HG02759 (cell line): ENCODE measurements around the gene DUS2.

Experiments
- ATAC-seq: cut with Tn5 transposase; IDR thresholded peaks from one replicate; pipeline ENCODE4 v1.9.1; 2021; ENCODE audit warnings: mild to moderate bottlenecking, moderate library complexity; ENCODE audit not compliant: unreplicated experiment

Gene DUS2

DNA sequence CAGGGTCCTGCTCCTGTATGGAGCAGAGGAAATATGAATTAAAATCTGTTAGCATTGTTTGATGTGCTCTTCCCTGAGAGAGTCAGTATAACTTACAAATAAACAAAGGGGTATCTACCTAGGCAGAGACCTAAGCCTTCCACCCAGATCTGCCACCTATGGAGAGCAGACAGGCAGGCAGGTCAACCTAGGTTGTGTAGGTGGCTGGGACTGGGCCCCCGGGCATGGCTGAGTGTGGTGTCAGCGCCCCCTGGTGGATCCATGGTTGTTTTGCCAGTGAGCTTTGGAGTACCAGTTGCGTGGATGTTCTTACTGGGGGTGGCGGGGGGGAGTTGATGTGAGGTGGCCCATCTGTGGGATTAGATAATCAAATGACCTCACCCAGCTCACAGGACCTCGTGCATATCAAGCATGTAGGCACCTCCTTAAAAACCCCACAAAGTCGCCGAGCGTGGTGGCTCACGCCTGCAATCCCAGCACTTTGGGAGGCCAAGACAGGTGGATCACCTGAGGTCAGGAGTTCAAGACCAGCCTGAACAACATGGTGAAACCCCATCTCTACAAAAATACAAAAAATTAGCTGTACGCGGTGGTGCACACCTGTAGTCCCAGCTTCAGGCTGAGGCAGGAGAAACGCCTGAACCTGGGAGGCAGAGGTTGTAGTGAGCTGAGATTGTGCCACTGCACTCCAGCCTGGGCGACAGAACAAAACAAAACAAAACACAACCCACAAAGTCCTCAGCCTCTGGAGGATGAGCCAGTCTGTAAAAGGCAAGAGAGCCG is 17.6 kb downstream of the DUS2 start:
- ATAC-seq = peak; percentile 72

DNA sequence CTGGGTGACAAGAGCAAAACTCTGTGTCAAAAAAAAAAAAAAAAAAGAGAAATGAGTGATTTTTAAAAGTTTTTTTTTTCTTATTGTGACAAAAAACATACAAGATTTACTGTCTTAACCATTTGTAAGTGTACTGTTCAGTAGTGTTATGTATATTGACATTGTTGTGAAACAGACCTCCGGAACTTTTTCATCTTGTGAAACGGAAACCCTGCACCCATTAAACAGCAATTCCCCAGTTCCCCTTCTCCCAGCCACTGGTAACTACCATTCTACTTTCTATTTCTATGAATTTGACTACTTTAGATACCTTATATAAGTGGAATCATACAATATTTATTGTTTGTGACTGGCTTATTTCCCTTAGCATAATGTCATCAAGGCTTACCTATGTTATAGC is 18.7 kb downstream of the DUS2 start:
- ATAC-seq = no peak

DNA sequence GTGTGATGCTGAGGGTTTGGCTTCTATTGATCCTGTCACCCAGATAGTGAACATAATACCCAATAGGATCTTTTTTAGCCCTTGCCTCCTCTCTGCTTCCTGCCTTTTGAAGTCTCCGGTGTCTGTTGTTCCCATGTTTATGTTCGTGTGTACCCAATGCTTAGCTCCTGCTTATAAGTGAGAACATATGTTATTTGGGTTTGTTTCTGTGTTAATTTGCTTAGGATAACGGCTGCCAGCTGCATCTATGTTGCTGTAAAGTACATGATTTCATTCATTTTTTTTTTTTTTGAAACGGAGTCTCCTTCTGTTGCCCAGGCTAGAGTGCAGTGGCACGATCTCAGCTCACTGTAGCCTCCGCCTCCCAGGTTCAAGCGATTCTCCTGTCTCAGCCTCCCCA is 23.0 kb downstream of the DUS2 start:
- no peak for ATAC-seq

DNA sequence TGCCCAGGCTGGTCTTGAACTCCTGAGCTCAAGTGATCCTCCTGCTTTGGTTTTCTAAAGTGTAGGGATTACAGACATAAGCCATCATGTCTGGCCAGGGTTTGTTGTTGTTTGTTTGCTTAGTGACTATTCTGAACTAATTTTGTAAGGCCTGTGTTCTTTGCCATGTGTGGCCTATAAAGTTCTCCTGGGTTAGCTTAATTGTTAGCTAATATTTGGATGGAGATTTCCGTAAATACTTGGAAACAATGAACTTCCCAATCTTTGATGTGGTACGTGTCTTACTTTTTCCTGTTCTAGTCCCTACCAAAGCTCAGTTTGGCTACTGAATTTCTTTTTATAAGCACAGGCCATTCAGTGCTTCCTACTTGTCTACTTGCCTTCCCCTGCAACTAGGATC is 24.9 kb downstream of the DUS2 start:
- ATAC-seq = no peak

DNA sequence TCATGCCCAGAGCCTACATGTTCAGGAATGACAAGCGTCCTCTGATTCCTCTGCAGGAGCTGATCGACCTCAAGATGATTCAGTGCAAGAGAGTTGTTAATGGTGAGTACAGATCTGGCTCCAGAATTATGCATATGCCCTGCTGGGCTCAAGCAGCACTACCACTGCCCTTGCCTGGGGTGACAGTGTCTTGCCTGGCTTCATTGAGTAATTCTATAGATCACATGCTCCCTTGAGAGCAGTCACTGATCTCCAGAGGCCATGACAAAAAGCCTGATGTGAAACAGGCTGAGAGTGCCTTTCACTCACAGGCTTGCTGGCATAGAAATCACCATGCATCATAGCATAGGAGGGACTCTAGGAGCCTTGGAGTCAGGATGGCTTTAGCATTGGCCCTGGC is 26.4 kb downstream of the DUS2 start:
- ATAC-seq = no peak

DNA sequence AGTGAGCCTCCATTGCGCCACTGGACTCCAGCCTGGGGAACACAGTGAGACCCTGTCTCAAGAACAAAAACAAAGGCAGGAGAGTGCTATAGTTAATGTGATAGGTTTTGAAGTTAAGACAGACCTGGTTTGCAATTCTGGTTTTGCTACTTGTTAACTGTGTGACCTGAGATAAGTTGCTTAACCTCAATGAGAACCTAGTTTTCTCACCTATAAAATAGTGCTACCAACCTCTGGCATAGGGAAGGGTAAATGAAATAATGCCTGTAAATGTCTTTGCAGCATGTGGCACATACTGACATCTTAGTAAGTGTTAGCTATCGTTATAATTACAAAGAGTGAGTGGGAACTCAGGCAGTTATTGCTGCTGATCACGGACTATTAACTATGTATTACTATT is 32.3 kb downstream of the DUS2 start:
- no peak for ATAC-seq

DNA sequence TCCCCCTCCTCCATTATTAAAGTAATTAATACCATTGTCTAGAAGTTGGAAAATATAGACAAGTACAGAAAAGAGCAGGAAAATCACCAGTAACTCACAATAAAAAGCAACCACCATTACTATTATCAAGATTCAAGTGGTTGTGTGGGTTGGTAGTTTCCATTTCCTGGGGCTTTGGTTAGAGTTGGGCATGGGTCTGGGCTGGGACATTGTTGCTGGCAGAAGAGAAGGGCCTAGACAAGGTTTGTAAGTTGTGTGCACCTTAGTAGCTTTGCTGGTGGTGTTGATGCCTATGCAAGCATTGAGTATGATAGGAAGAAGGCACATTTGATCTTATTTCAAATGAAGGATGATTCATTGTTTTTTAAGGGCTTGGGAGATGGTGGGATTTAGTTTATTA is 36.7 kb downstream of the DUS2 start:
- no peak for ATAC-seq

DNA sequence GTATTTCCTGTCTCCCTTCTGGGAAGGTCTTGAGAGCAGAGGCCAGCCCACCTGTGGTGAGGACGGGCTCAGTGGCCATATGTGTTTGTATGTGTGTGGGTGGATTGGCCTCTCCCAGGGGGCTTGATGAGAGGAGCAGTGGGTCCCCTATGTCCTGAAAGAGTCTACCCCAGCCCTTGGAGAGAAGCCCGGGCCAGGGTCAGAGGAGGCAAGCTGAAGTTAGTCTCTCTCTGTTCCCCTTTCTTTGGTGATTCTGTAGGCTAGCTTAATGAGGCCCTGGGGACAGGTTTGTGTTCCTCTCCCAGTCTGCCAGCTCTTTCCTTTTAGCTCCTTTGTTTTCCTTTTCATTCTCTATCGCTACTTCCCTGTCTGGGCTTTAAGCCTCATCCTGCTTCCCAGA is 38.3 kb downstream of the DUS2 start:
- no peak for ATAC-seq

DNA sequence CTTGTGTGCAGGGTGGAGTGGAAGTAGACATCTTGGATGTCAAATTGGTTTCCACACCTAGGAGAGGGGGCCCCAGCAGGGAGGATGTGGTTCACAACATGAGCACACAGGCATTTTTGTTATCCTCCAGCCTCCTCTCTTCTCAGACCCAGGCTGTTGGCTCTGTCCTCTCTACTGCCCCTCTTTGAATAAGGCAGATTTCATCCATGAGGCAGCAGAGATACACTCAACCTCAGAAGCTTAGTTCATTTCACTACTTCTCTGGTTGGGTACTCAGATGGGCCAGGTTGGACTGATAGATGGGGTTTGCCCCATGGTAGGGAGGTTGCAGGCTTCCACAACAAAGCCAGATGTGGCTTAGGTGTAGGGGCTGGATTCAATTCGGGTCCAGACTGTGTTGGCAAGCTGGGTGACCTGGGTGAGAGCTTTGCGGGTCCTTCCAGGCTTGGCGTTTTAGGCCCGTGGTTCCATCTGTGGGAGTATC is 39.9 kb downstream of the DUS2 start:
- no peak for ATAC-seq

DNA sequence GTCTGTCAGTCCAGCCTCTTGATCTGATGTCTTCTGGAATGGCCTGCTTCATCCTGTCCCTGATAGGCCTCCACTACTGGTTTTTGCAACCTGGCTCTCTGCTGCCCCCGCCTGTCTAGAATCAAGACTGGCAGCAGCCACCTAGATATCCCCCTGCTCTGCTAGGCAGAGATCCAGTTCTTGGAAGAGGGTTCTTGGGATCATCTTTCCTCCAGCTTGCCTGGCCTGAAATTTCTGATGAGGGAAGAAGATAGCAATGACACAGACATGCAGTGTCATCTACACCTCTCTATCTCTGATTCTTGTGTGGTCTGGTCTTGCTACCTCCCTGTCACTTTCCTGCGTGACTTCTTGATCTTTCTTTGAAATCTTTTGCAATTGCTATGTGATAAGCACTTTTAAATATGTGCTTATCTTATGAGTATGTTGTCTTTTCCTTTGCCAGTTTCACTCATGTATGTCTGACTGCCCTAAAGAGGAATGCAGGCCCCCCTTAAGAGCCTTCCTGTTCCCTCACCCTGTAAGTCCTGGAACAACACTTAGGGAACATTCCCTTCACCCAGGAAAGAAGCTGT is 41.8 kb downstream of the DUS2 start:
- no peak for ATAC-seq

DNA sequence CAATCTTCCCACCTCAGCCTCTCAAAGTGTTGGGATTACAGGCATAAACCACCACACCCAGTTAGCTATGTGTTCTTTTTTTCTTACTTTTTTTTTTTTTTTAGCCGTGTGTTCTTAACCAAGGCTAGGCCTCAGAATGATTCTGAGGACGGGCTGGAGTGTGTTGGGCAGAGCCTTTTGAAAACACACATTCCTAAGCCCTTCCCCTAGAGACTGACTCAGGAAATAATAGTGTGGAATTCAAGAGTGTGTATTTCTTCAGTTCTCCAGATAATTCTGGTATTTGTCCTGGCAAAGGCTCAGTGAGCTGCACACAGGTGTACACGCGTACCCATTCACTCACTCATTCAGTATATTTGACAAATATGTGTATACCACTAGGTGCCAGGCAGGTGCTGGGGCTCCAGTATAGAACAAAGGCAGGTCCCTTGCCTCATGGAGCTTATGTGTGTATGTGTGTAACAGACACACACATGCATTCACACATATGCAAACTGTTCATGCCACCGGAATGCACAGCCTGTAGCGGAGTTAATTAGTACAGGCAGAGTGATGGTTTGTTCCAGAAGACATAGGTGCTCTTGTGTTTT is 42.7 kb downstream of the DUS2 start:
- ATAC-seq = no peak

DNA sequence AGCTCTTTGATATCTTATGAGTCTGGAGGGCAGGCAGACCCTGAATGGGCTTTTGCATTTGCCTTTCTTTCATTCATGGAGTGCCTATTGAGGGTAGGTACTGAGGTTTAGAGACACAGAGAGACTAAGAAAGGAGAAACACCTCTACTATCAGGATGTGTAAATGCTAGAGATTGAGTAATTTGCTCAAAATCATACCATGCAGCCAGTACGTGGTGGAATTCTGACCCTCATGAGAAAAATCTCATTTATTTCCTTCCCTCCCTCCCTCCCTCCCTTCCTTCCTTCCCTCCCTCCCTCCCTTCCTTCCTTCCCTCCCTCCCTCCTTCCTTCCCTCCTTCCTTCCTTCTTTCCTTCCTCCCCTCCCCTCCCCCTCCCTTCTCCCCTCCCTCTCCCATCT is 43.7 kb downstream of the DUS2 start:
- no peak for ATAC-seq

DNA sequence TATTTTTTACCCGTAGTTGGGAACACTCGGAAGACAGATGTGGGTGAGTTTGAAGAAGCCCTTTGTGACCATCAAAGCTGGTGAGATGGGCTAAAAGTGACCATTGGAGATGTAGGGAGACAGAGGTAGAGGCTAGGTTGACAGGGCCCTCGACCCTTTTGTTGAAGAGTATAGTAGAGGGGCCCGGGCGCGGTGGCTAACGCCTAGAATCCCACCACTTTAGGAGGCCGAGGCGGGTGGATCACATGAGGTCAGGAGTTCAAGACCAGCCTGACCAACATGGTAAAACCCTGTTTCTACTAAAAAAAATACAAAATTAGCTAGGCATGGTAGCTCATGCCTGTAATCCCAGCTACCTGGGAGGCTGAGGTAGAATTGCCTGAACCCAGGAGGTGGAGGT is 45.8 kb downstream of the DUS2 start:
- no peak for ATAC-seq

DNA sequence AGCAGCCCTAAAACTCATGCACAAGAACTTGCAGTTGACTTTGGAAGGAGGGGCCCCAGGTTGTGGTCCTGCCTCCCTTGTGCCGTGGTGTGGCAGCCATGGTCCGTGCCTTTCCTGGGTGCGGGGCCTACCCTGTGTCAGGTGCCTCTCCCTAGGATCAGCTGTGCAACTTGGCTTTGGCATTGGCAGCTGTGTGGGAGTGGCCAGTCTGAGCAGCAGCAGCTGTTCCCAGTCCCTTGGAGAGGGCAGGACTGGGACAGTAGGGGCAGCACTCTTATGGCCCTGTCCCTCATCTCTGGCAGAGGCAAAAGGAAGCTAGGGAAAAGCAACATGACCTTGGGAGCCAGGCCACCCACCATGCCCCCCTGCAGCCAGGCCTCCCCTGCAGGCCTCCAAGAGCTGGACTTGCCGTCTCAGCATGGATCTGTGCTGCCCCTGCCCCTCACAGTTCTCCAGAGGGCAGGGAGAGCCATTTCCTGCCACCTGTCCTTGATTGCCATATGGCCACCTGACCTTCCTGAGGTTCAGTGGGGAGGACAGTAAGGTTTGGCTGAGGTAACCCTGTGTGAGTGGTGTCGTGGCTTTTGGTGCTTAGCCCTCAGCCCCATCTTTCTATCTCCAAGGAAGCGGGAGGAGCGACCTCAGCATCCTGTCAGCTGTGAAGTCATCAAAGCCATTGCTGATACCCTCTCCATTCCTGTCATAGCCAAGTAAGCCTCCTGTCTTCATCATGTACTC is 46.6 kb downstream of the DUS2 start:
- ATAC-seq = no peak

DNA sequence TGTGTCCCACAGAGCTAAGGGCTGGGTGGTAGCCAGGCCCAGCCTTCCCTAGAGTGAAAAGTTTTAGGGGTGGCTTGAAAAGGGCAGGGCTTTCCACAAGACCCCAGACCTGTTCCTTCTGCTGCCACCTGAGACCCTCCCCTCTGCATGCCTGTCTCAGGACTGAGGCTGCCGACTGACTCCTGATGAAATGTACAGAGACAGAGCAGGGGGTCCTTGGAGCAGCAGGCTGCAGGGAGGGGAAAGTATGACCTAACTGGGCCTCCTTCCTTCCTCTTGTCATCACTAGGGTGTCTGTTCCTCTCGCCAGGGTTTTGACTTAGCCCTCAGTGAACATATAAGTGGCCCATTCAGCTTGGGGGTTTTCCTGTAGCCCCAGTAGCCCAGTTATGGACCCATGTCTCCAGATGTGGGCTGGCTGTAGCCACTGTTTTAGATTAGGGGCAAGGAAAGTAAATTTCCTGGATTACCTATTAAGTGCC is 47.2 kb downstream of the DUS2 start:
- no peak for ATAC-seq

DNA sequence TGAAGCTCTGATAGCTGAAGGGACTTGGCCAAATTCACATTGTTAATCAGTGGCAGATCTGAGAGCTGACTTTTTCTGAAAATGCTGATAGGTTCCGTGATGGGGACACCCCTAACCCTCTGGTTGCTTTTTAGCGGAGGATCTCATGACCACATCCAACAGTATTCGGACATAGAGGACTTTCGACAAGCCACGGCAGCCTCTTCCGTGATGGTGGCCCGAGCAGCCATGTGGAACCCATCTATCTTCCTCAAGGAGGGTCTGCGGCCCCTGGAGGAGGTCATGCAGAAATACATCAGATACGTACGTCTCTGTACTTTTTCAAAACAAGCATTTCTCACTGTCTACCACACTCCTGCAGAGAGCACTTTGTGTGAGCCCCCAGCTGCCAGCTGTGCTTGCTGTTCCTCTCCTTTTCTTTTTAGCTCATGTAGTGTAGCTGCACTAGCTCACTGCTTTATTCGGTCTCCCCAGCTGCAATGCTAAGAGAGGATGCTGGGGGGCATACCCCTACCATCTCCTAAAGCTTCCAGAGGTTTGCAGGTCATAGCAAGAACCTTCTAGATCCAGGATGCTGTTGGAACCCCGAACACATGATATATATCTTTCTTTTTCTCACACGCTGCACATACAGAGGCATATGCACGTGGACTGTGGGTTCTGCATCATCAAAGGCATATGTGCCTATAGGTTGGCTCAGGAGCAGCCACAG is 47.9 kb downstream of the DUS2 start:
- ATAC-seq = peak; percentile 34

DNA sequence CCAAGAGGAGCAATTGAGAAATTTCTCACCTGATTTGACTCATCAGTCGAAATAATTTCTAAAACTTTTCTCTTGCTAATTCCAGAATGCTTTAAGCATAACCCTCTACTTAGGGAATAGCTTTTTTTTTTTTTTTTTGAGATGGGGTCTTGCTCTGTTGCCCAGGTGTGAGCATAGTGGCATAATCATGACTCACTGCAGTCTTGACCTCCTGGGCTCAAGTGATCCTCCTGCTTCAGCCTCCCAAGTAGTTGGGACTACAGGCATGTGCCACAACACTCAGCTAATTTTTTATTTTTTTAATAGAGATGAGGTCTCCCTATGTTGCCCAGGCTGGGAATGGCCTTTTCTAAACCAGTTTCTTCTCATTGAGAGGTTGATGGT is 48.4 kb downstream of the DUS2 start:
- no peak for ATAC-seq

DNA sequence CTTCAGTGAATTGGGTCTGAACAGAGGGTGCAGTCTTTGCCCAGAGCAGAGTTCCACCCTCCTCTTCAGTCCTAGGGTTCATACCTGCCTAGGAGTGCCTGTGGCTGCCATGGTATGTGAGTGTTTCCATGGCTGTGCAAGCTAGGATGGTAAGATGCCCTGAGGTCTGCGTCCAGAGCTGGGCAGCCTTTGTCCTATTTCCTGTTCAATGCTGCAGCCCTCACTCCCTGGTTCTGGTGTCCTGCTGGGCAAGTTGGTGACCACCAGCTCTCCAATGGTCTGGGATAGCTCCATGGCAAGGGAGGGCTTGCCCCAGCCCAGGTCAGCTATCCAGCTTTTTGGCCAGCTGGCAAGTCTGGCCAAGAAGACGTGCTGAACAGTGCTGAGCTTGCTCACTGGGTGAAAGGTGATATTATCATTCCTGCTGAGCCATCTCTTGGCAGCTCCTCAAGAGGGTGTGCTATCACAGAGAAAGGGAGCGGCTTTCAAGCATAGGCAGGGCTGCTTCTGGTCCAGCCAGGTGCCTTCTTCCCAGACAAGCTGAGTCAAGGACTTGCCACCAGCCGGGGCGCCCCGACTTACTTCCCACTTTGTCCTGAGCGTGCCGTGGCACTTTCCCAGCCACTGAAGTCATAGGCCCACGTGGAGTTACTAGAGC is 49.1 kb downstream of the DUS2 start:
- ATAC-seq = no peak

DNA sequence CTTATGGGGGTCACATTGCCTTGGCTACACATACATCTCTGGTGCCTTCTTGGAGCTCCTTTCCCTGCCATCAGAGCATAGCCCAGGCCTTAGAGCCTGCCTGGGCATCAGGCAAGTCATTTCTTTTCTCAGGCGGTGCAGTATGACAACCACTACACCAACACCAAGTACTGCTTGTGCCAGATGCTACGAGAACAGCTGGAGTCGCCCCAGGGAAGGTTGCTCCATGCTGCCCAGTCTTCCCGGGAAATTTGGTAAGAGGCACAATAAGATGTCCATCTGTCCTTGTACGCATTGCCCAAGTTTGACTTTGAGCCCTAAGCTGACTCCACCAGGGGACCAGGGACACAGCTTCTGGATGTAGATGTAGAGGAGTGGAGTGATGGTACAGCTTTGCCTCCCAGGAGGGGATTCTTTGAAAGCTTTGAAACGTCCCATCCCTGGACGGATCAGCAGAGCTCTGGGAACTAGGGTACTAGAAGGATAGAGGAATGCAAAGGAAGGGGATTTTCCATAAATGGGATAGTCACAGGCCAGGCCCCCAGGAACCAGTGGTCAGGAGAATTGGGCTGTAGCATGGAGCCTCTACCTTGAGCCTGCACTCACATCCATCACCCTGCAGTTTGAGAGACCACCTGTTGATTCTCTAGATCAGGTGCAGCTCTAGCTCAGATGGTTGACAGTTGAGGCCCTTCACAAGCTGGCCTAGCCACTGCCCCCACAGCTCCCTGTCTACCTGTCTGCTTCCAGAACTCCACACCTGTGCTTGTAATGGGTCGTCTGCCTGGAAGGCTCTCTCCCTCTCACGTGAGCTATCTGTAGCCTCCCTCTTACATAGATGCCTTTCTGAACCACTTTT is 51.0 kb downstream of the DUS2 start:
- ATAC-seq = no peak
